SK-N-SH treated with all-trans-retinoic acid at 6 μM for 48 hours (cell line): ENCODE measurements around the gene SAMD8.

Experiments
- TCF4 ChIP-seq: fragments of 250-450 bp; sonication (Bioruptor Pico); IDR thresholded peaks from 2 replicates; pipeline ENCODE4 v1.8.0; 2021; ENCODE audit warnings: mild to moderate bottlenecking, moderate library complexity, borderline replicate concordance
- ZFP3 ChIP-seq: fragments of 250-450 bp; sonication (Bioruptor Pico); IDR thresholded peaks from 2 replicates; pipeline ENCODE4 v1.5.0; 2020; ENCODE audit warnings: mild to moderate bottlenecking, moderate library complexity
- ZFP30 ChIP-seq: fragments of 450-650 bp; formaldehyde crosslinking; IDR thresholded peaks from 2 replicates; pipeline ENCODE4 v1.5.0; 2022; ENCODE audit warnings: mild to moderate bottlenecking, moderate library complexity
- ZNF565 ChIP-seq: fragments of 450-650 bp; formaldehyde crosslinking; conservative IDR thresholded peaks from 2 replicates; pipeline ENCODE4 v1.5.0; 2020; ENCODE audit warnings: low read depth, mild to moderate bottlenecking, moderate library complexity

GRCh38 chr10:75079436-75080083 is 31.9 kb upstream of the SAMD8 start:
- TF ChIP-seq ZFP3 (no peak), ZFP30 (no peak), ZNF565 (CRISPR knock-in tag) (no peak), TCF4 (no peak)
